Measurements from ENCODE around the gene CWC22.

GRCh38 chr2:180056367-180057118, 49.4 kb upstream of the CWC22 start:
- TF ChIP-seq EP300 (IDR thresholded peaks at IDR 0.05) (no peak), CTCF (IDR thresholded peaks at IDR 0.05) (no peak), POLR2AphosphoS5 (IDR thresholded peaks at IDR 0.05) (no peak), POLR2A (IDR thresholded peaks at IDR 0.05; ENCODE audit: low read depth) (no peak)

Data from esophagus muscularis mucosa (tissue), 4 donors.